ENCODE measurements around the gene KRTAP10-4.

DNA sequence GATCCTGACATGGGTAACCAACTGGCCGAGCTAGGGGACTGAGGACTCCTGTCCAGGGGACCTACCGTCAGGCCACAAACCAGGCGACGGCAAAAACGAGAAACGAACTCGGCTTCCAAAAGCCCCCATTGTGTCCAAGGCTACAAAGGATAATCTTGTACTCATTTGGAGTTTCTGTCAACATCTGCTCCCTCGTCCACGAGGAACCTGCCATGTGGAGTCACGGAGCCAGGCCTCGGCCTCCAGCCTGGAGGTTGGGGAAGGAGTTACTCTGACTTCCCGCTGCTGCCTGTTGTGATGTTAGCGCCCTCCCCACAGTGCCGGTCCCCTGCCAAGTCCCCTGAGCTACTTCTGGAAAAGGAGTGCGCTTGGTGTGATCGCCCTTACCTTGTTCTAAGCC, 40.8 kb upstream of the KRTAP10-4 start:
- TF ChIP-seq CTCF (IDR thresholded peaks at IDR 0.05): no peak
- no peak for TF ChIP-seq POLR2AphosphoS5 (IDR thresholded peaks at IDR 0.05)

Data from prostate gland (tissue), 2 donors.